ENCODE results near the gene CRIM1. TPM values are rescaled to one million over a fixed set of nuclear protein-coding genes. Genes with fewer than 3 reads are reported as not detected.

Gene CRIM1
- total and polyA plus RNA-seq, 5 donors from 2014 or later: 0.15 to 2.7 (median 0.74) TPM

DNA sequence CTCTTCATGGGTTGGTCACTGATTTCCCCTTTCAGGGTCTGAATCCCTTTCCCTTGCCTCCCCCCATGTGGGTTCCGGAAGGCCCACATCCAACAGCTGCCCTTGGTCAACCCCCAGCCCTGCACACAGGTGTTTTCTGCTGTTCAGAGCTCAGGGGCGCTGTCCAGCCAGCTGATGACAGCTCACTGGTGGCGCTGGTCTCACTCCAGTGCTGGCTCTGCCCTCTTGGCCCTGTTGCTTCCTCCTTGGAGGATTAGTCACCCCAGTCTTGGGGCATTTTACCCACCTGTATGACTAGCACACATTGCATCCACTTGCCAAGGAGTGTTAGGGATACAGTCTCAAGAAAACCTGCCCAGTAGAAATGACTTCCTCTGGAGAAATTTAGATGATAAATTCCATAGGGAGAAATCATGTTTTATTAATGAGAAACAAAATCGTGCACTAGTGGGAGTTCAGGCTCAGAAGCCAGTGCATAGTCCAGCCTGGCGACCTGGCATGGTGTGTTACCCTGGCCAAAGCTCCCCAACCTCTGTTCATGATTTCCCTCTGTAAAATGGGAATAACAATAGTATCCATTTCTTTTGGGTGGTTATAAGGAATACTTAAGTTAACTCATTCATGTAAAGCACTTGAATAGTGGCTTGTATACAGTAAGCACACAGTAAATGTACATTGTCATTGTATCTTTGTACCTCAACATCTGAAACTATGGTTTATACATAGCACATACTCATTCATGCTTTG lies 21.6 kb downstream of the CRIM1 start:
- DNase-seq (no peak), ATAC-seq (ENCODE audit: low read depth in 2 of 2) (no peak)

DNA sequence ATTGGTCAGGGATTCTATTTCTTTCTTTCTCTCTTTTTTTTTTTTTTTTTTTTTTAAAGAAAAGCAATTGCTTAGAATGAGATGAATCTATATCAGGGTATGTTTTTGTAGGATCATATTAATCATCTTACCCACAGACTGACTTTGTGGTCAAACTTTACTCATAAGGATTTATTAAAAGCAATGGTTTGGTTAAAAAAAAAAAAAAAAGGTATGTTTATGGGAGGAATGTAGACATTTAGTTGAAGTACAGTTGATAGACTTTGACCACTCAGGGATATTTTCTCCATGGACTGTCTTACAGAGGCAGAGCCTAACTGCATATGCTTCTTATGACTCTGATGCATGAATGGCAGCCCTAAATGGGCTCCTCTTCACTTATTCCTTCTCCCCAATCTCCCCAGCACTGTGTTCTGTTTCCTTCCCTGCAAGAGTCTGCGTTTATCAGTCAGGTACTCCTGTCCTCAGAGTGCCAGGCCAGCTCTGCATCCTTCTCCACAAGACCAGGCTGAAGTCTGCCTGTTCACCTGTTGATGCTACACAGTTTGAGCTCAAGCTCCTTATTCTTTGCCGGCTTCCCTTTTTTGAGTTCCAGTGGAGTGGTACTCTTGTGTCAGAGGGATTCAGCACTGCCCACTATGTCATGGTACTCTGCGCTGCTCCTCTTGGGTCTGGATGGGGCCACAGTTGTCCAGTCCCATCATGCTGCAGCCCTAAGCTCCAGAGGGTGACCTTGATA lies 24.3 kb downstream of the CRIM1 start:
- no peak for ATAC-seq (ENCODE audit: low read depth in 2 of 2)
- peaks cover 0 to 3% (median 0%) of the 10 kb centered on the region in 7 donors for H3K9me3 Mint-ChIP-seq
- no peak overlapping the region for H3K27ac Mint-ChIP-seq

More for the DNA sequence above, 21.6 kb downstream of the CRIM1 start:
- H3K27ac ChIP-seq (ENCODE audit: insufficient read depth, low read length, poor library complexity, severe bottlenecking): no peak overlapping the region
- H3K4me1 ChIP-seq (ENCODE audit: control insufficient read depth, insufficient read depth, low read length, poor library complexity, severe bottlenecking): no peaks in the 10 kb centered on the region
- no peaks in the 10 kb centered on the region for H3K27me3 ChIP-seq (ENCODE audit: control insufficient read depth, insufficient read depth, low read length)
- H3K27ac Mint-ChIP-seq: no peak overlapping the region
- no peak overlapping the region for H3K4me3 ChIP-seq (ENCODE audit: low read depth, low read length)
- no peaks in the 10 kb centered on the region for H3K36me3 Mint-ChIP-seq
- peaks cover 0 to 3% (median 0%) of the 10 kb centered on the region in 7 donors for H3K9me3 Mint-ChIP-seq
- H3K27me3 Mint-ChIP-seq: peaks cover 6% of the 10 kb centered on the region
- no peaks in the 10 kb centered on the region for H3K36me3 ChIP-seq (ENCODE audit: control insufficient read depth, insufficient read depth, low read length)
- peaks cover 0 to 2% (median 0%) of the 10 kb centered on the region in 4 donors for H3K4me1 Mint-ChIP-seq
- H3K9me3 ChIP-seq (ENCODE audit: control insufficient read depth in 2 of 2, low read length in 2 of 2): no peaks in the 10 kb centered on the region
- H3K4me3 Mint-ChIP-seq: no peak overlapping the region

DNA sequence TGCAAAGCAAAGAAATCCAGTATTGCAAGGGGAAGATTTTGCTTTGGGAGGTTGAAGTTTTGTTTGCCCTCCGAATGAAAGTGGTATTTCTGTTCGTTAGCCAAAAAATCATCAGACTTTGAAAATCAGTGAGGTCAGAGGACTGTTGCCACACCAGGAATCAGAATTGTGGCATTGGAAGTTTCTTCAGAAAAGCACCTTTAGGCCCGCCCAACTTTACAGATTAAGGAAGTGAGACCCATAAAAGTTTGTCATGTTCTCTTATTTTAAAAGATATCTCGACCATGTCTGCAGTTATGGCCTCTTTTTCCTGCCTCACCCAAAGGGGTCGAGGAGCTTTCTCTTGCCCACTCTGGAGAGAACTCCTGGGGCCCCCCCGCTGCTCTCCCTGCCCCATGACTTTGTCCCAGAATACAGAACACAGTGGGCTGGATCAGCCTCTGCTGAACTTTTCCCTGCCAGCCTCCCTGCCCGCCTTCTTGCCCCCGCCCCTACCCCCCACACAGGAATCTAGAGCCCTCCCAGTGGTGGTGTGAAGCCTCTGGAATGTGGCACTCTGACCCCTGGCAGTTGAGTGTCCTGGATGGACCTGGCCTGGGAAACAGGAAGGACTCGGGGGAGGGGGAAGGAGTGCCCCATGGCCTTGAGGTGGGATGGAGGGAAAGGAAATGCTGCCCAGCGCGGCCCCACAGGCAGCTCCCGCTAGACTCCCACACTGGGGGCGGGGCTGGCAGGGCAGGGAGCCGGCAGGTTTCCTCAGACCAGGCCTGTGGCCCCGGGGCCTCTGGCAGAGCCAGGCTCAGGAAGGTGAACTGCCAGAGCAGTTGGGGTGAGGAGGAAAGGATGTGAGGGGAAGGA lies 25.3 kb downstream of the CRIM1 start:
- no peaks in the 10 kb centered on the region for H3K36me3 Mint-ChIP-seq
- DNase-seq: no peak
- Histone ChIP-seq H3K4me1 (ENCODE audit: control insufficient read depth, insufficient read depth, low read length, poor library complexity, severe bottlenecking) (no peaks in the 10 kb centered on the region), H3K36me3 (ENCODE audit: control insufficient read depth, insufficient read depth, low read length) (no peaks in the 10 kb centered on the region), H3K9me3 (ENCODE audit: control insufficient read depth in 2 of 2, low read length in 2 of 2) (no peaks in the 10 kb centered on the region), H3K4me3 (ENCODE audit: low read depth, low read length) (no peak overlapping the region), H3K27me3 (ENCODE audit: control insufficient read depth, insufficient read depth, low read length) (peaks cover 1% of the 10 kb centered on the region), H3K27ac (ENCODE audit: insufficient read depth, low read length, poor library complexity, severe bottlenecking) (no peak overlapping the region)
- no peaks in the 10 kb centered on the region for H3K27me3 Mint-ChIP-seq
- H3K9me3 Mint-ChIP-seq: peaks cover 0 to 3% (median 0%) of the 10 kb centered on the region in 7 donors
- no peaks in the 10 kb centered on the region for H3K4me1 Mint-ChIP-seq
- no peak overlapping the region for H3K27ac Mint-ChIP-seq
- no peak for ATAC-seq (ENCODE audit: low read depth in 2 of 2)
- no peak overlapping the region for H3K4me3 Mint-ChIP-seq

More for the DNA sequence above, 24.3 kb downstream of the CRIM1 start:
- Mint-ChIP-seq H3K36me3 (no peaks in the 10 kb centered on the region), H3K4me1 (no peaks in the 10 kb centered on the region), H3K4me3 (no peak overlapping the region), H3K27me3 (no peaks in the 10 kb centered on the region)
- Histone ChIP-seq H3K27me3 (ENCODE audit: control insufficient read depth, insufficient read depth, low read length) (no peaks in the 10 kb centered on the region), H3K4me1 (ENCODE audit: control insufficient read depth, insufficient read depth, low read length, poor library complexity, severe bottlenecking) (no peaks in the 10 kb centered on the region), H3K36me3 (ENCODE audit: control insufficient read depth, insufficient read depth, low read length) (no peaks in the 10 kb centered on the region), H3K27ac (ENCODE audit: insufficient read depth, low read length, poor library complexity, severe bottlenecking) (no peak overlapping the region), H3K9me3 (ENCODE audit: control insufficient read depth in 2 of 2, low read length in 2 of 2) (no peaks in the 10 kb centered on the region), H3K4me3 (ENCODE audit: low read depth, low read length) (no peak overlapping the region)
- no peak for DNase-seq

DNA sequence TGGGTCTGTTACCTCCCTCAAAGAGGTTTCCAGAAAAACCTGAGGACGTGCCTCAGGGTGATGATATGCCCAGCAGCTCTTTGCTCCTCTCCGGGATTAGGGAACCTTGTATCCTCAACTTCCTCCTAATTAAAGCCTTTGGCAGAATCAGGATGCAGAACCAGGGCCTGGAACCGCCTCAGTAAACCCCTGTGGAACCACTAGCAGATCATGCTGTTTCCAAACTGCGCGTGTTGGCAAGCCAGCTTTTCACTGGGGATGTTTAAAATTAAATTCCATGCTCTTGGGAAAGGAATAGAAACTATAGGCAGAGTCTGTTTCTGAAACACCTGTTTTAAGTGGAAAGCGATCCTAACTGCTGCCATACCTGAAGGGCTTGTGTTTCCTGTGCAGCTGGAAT lies 26.4 kb downstream of the CRIM1 start:
- ATAC-seq (ENCODE audit: low read depth in 2 of 2) (no peak), DNase-seq (no peak)
- Histone ChIP-seq H3K27ac (ENCODE audit: insufficient read depth, low read length, poor library complexity, severe bottlenecking) (no peak overlapping the region), H3K4me3 (ENCODE audit: low read depth, low read length) (no peak overlapping the region), H3K36me3 (ENCODE audit: control insufficient read depth, insufficient read depth, low read length) (no peaks in the 10 kb centered on the region), H3K9me3 (ENCODE audit: control insufficient read depth in 2 of 2, low read length in 2 of 2) (no peaks in the 10 kb centered on the region), H3K27me3 (ENCODE audit: control insufficient read depth, insufficient read depth, low read length) (peaks cover 4% of the 10 kb centered on the region), H3K4me1 (ENCODE audit: control insufficient read depth, insufficient read depth, low read length, poor library complexity, severe bottlenecking) (no peaks in the 10 kb centered on the region)
- Mint-ChIP-seq H3K4me3 (no peak overlapping the region), H3K36me3 (no peaks in the 10 kb centered on the region), H3K9me3 (no peaks in the 10 kb centered on the region), H3K27me3 (no peaks in the 10 kb centered on the region), H3K27ac (no peak overlapping the region), H3K4me1 (no peaks in the 10 kb centered on the region)

- no peak for ATAC-seq (ENCODE audit: low read depth in 2 of 2)
- Histone ChIP-seq H3K36me3 (ENCODE audit: control insufficient read depth, insufficient read depth, low read length) (no peaks in the 10 kb centered on the region), H3K9me3 (ENCODE audit: control insufficient read depth in 2 of 2, low read length in 2 of 2) (no peaks in the 10 kb centered on the region), H3K4me1 (ENCODE audit: control insufficient read depth, insufficient read depth, low read length, poor library complexity, severe bottlenecking) (no peaks in the 10 kb centered on the region), H3K27me3 (ENCODE audit: control insufficient read depth, insufficient read depth, low read length) (peaks cover 4% of the 10 kb centered on the region), H3K27ac (ENCODE audit: insufficient read depth, low read length, poor library complexity, severe bottlenecking) (no peak overlapping the region), H3K4me3 (ENCODE audit: low read depth, low read length) (no peak overlapping the region)
- H3K36me3 Mint-ChIP-seq: no peaks in the 10 kb centered on the region
- peaks cover 0 to 3% (median 2%) of the 10 kb centered on the region in 4 donors for H3K4me1 Mint-ChIP-seq
- no peaks in the 10 kb centered on the region for H3K27me3 Mint-ChIP-seq
- no peak overlapping the region for H3K27ac Mint-ChIP-seq
- H3K4me3 Mint-ChIP-seq: no peak overlapping the region
- no peaks in the 10 kb centered on the region for H3K9me3 Mint-ChIP-seq
- DNase-seq: no peak
Measured at GRCh38 chr2:36382472-36382871, 26.9 kb downstream of the CRIM1 start.

DNA sequence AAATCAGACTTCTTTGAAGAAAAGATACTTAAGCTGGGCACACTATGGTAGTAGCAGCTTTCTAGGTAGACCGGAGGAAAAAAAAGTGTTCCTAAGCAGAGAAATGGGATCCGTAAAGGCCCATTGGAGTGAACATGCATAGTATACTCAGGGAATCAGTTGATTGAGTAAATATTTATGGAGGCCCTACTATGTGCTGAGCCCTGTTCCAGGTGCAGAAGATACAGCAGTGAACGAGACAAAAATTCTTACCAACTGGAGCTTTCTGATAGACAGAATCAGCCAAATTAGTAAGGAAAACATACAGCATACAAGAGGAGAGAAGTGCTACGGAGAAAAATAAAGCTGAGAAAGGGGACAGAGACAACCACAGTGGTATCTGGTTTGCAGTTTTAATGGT lies 28.1 kb downstream of the CRIM1 start:
- Histone ChIP-seq H3K27me3 (ENCODE audit: control insufficient read depth, insufficient read depth, low read length) (peaks cover 4% of the 10 kb centered on the region), H3K4me1 (ENCODE audit: control insufficient read depth, insufficient read depth, low read length, poor library complexity, severe bottlenecking) (no peaks in the 10 kb centered on the region), H3K9me3 (ENCODE audit: control insufficient read depth in 2 of 2, low read length in 2 of 2) (no peaks in the 10 kb centered on the region), H3K36me3 (ENCODE audit: control insufficient read depth, insufficient read depth, low read length) (no peaks in the 10 kb centered on the region), H3K27ac (ENCODE audit: insufficient read depth, low read length, poor library complexity, severe bottlenecking) (no peak overlapping the region), H3K4me3 (ENCODE audit: low read depth, low read length) (no peak overlapping the region)
- Mint-ChIP-seq H3K9me3 (no peaks in the 10 kb centered on the region), H3K4me3 (no peak overlapping the region), H3K4me1 (peaks cover 0 to 8% (median 5%) of the 10 kb centered on the region in 4 donors), H3K27me3 (no peaks in the 10 kb centered on the region), H3K36me3 (no peaks in the 10 kb centered on the region), H3K27ac (no peak overlapping the region)
- no peak for ATAC-seq (ENCODE audit: low read depth in 2 of 2)
- no peak for DNase-seq

GRCh38 chr2:36384454-36384853 lies 28.9 kb downstream of the CRIM1 start:
- Histone ChIP-seq H3K4me3 (ENCODE audit: low read depth, low read length) (no peak overlapping the region), H3K4me1 (ENCODE audit: control insufficient read depth, insufficient read depth, low read length, poor library complexity, severe bottlenecking) (no peaks in the 10 kb centered on the region), H3K27me3 (ENCODE audit: control insufficient read depth, insufficient read depth, low read length) (peaks cover 4% of the 10 kb centered on the region), H3K27ac (ENCODE audit: insufficient read depth, low read length, poor library complexity, severe bottlenecking) (no peak overlapping the region), H3K36me3 (ENCODE audit: control insufficient read depth, insufficient read depth, low read length) (no peaks in the 10 kb centered on the region), H3K9me3 (ENCODE audit: control insufficient read depth in 2 of 2, low read length in 2 of 2) (no peaks in the 10 kb centered on the region)
- Mint-ChIP-seq H3K4me3 (no peak overlapping the region), H3K27ac (no peak overlapping the region), H3K9me3 (no peaks in the 10 kb centered on the region), H3K36me3 (no peaks in the 10 kb centered on the region), H3K27me3 (no peaks in the 10 kb centered on the region), H3K4me1 (peaks cover 0 to 8% (median 5%) of the 10 kb centered on the region in 4 donors)
- DNase-seq (no peak), ATAC-seq (ENCODE audit: low read depth in 2 of 2) (no peak)
